Activated naive CD4-positive, alpha-beta T cell treated with anti-CD3 and anti-CD28 coated beads, Interleukin-2, amount 50 U/mL, for 72 hours (primary cell): Measurements from ENCODE around the gene PCTP. TPM values are rescaled to one million over a fixed set of nuclear protein-coding genes. Genes with fewer than 3 reads are reported as not detected.

ENCODE experiments used
- ATAC-seq, 2 donors: fragments of 150-1000 bp; cut with Tn5 transposase; 2 replicates each; pipeline ENCODE4 v1.10.0; 2021; ENCODE audit warnings: mild to moderate bottlenecking in 2 of 2, moderate library complexity in 2 of 2
- DNase-seq, 2 donors: peaks; one replicate each; pipeline ENCODE4 v3.0.0; 2021 to 2022; ENCODE audit warnings: low spot score in 2 of 2
- H3K27ac Mint-ChIP-seq, 2 donors: one replicate each; pipeline ENCODE4 v1.8.0; 2022; ENCODE audit warnings: mild to moderate bottlenecking in 2 of 2, mixed read lengths in 2 of 2
- H3K36me3 Mint-ChIP-seq, 2 donors: one replicate each; pipeline ENCODE4 v1.8.0; 2022; ENCODE audit warnings: mixed read lengths in 2 of 2
- H3K9me3 Mint-ChIP-seq, 2 donors: one replicate each; pipeline ENCODE4 v1.8.0; 2022; ENCODE audit warnings: mixed read lengths in 2 of 2
- total RNA-seq, 2 donors: library from RNA; stranded (reverse); gene quantifications; one replicate each; pipeline ENCODE4 v1.2.3, GENCODE V29; 2022

Gene PCTP
- total RNA-seq, 2 donors from 2014 or later: 11.0 to 11.5 TPM

GRCh38 chr17:55722016-55722736 is 28.7 kb upstream of the PCTP start:
- Mint-ChIP-seq H3K9me3 (no peaks in the 10 kb centered on the region), H3K36me3 (no peaks in the 10 kb centered on the region), H3K27ac (no peak overlapping the region)
- DNase-seq: no peak
- ATAC-seq: no peak

DNA sequence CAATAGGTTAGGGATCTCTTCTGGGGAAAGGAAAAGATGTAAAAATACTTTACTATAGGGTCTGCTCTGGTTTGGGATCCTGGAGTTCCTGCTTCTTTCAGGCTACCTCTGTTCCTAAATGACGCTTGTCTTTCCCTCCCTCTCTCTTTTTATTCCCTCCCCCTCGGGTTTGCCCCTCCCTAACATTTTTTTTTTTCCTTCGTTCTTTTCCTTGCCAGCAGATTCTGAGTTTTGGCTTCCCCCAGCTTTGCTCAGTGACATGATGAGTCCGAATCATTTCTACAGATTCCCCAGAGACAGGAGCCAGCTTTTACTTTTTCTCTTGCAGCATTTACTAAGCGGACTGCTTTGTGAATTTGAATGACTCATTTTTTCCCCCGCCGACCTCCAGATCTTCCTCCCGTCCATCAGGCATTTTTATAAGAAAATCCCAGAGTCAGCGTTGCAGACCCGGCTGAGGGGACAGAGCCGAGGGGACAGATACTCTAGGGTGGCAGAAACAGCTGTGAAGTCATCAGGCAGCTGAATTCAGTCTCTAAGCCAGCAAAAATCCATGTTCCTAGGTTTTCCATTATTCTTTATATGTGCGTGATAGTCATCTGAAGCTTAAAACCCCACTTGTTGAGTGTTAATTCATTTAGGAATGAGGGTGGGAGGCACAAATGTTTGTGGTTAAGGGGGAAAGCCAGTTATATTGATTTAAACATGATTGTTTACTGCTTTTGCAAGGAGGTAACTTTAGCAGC is 27.9 kb upstream of the PCTP start, which contains the start of gene TMEM100:
Gene TMEM100 (minus strand): TSS at position 123 of the 746 bp plus-strand sequence. CDS start 1,794 bp downstream, outside the sequence.
- no peak for DNase-seq
- H3K36me3 Mint-ChIP-seq: no peaks in the 10 kb centered on the region
- H3K27ac Mint-ChIP-seq: no peak within 1 kb of the TSS
- no peaks in the 10 kb centered on the region for H3K9me3 Mint-ChIP-seq
- ATAC-seq: no peak

DNA sequence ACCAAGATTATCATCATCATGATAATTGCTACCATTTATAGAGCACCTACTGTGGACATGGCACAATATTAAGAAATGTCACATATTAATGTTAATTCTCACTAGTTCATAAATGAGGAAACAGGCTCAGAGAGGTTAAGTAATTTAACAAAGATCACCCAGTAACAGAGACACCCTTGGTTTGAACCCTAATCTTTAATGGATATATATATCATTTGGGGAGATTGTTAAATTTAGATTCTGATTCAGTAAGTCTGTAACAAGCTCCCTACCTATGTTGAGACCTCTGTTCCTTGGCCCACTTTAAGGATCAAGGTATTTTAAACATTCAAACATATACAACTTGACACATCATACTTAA is 27.4 kb upstream of the PCTP start:
- no peak for ATAC-seq
- DNase-seq: no peak
- Mint-ChIP-seq H3K27ac (no peak overlapping the region), H3K9me3 (no peaks in the 10 kb centered on the region), H3K36me3 (no peaks in the 10 kb centered on the region)

DNA sequence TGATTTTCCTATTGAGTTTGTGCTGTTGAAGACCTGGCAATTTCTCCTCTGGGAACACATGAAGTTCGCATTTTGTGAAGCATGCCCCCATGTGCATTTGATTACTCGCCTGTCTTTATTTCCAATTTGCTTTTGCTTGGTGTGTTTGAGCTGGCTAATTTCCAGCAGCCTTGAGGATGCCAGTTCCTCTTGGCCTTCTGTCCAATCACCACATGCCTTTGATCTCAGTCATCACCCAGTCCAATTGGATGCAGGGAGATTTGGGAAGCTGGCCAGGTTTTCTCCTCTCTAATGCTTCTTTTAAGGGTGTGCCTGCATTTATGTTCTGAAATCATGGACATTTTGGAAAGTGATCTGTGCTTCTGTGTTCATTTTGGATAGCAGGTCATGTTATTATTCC is 24.4 kb upstream of the PCTP start:
- DNase-seq: no peak
- H3K9me3 Mint-ChIP-seq: no peaks in the 10 kb centered on the region
- ATAC-seq: no peak
- no peak overlapping the region for H3K27ac Mint-ChIP-seq
- H3K36me3 Mint-ChIP-seq: no peaks in the 10 kb centered on the region

- Mint-ChIP-seq H3K27ac (no peak overlapping the region), H3K36me3 (no peaks in the 10 kb centered on the region), H3K9me3 (no peaks in the 10 kb centered on the region)
- no peak for ATAC-seq
- DNase-seq: no peak
These were observed 23.6 kb upstream of the PCTP start for GRCh38 chr17:55727275-55727674.

DNA sequence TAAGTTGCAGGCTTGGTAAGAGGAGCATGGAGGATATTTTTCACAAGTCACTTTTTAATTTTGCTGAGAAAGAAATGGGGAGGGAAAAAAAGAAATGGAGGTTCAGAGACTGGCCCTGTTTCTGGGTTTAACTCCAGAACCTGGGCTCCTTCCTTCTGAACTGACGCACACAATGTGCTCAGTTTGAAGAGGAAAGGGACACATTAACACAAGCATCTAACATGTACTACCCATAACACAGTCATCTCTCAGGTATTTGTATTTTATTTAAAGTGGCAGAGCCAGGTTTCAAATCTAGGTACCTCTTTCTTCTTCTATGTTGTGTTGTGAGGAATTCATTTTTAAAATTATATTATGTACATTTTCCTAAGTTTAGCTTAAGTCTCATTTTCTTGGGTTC is 22.9 kb upstream of the PCTP start:
- H3K27ac Mint-ChIP-seq: no peak overlapping the region
- no peaks in the 10 kb centered on the region for H3K36me3 Mint-ChIP-seq
- H3K9me3 Mint-ChIP-seq: no peaks in the 10 kb centered on the region
- DNase-seq (no peak), ATAC-seq (no peak)

DNA sequence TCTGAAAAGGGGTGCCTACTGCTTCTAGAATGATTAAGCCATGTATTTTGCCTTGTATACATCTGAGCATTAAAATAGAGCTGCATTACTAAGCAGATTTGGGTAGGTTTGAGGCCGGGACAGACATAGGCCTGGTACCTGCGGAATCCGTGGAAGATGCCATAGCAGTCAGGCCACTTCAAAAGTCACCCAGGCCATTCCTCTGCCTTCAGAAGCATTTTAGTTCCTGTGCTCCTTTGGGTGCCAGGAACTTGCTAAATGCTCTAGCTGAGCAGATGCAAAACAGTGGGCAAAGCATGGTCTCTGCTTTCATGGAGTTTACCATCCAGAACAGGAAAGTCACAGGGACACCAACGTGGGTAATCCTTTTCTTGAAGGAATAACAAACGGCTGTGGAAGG is 22.5 kb upstream of the PCTP start:
- no peaks in the 10 kb centered on the region for H3K9me3 Mint-ChIP-seq
- ATAC-seq: no peak
- DNase-seq: no peak
- H3K36me3 Mint-ChIP-seq: no peaks in the 10 kb centered on the region
- no peak overlapping the region for H3K27ac Mint-ChIP-seq

DNA sequence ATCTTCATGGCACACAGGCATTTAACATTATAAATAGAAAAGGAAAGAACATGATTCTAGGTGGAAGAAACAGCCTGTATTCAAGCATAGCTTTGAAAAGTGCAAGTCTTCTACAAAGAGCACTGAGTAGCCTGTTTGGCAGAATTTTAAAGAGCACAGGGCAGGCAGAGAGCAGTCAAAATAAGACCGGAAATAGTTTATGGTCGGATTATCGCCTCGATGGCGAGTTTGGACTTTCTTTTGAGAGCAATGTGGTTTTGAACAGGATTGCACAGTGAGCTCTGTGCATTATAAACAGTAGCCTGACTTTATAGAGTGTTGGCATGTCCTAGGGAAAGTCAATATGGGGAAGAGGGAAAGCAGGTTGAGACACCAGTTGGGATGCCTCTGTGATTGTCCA is 22.0 kb upstream of the PCTP start:
- Mint-ChIP-seq H3K27ac (no peak overlapping the region), H3K36me3 (no peaks in the 10 kb centered on the region), H3K9me3 (no peaks in the 10 kb centered on the region)
- ATAC-seq (no peak), DNase-seq (no peak)

- Mint-ChIP-seq H3K27ac (no peak overlapping the region), H3K36me3 (no peaks in the 10 kb centered on the region), H3K9me3 (no peaks in the 10 kb centered on the region)
- ATAC-seq (no peak), DNase-seq (no peak)
These were observed 21.4 kb upstream of the PCTP start for GRCh38 chr17:55729484-55729883.

- H3K36me3 Mint-ChIP-seq: no peaks in the 10 kb centered on the region
- DNase-seq: no peak
- no peak for ATAC-seq
- H3K27ac Mint-ChIP-seq: no peak overlapping the region
- no peaks in the 10 kb centered on the region for H3K9me3 Mint-ChIP-seq
These were observed 20.5 kb upstream of the PCTP start for GRCh38 chr17:55730380-55730779.

DNA sequence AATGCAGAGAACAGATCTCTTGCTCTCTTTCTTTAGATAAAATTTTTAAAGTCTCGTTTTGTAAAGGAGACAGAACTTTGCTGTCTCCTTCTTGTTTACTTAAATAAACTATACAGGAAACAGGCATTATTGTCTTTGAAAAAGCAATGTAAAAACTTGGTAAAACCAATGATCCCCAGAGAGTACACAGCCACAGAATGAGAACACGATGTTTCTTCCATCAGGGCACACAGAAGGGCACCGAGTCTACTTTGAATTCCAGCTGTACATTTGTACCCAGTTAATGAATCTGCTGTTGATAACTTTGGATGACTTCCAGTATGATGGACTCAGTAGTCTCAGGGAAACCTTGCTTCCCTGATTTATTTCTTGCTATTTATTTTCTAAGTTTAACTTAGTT is 20.0 kb upstream of the PCTP start:
- ATAC-seq (no peak), DNase-seq (no peak)
- no peaks in the 10 kb centered on the region for H3K9me3 Mint-ChIP-seq
- H3K27ac Mint-ChIP-seq: no peak overlapping the region
- H3K36me3 Mint-ChIP-seq: no peaks in the 10 kb centered on the region

- no peaks in the 10 kb centered on the region for H3K36me3 Mint-ChIP-seq
- H3K9me3 Mint-ChIP-seq: no peaks in the 10 kb centered on the region
- no peak overlapping the region for H3K27ac Mint-ChIP-seq
- DNase-seq (no peak), ATAC-seq (no peak)
These were observed 19.1 kb upstream of the PCTP start for GRCh38 chr17:55731586-55732250.

DNA sequence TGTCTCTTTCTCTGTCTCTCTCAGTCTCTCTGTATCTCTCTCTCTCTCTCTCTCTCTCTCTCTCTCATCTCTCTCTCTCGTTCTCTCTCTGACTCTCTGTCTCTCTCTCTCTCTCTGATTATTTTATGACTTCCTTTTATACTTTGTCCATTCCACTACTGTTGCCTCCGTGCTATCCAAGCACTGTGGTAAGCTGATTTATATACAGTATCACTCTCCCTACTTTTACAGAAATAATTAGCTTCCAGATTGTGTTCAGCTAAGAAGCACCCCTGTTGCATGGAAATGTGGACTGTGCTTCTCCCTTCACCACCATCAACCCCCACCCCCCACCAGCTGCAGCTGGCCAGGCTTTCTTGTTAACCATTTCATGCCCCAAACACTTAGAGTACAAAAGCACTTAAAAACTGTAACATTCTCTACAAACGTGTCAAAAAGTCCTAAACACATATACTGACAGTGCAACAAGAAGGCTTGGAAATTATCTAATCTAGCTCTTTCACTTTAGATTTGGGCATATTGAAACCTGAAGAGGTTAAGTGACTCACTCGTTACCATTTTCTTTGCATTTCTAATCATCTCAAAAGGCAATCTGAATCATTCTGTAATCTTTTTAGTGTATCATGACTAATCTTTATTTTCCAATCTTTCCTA is 16.6 kb upstream of the PCTP start:
- no peaks in the 10 kb centered on the region for H3K36me3 Mint-ChIP-seq
- DNase-seq (peak in 1 of 2 donors; percentile 7), ATAC-seq (peak; percentile 89 to 96)
- H3K27ac Mint-ChIP-seq: peak overlapping the region; percentile 31 to 96
- no peaks in the 10 kb centered on the region for H3K9me3 Mint-ChIP-seq

- DNase-seq (peak in 1 of 2 donors; percentile 52), ATAC-seq (peak in 1 of 2 donors; percentile 37)
- Mint-ChIP-seq H3K27ac (no peak overlapping the region), H3K9me3 (no peaks in the 10 kb centered on the region), H3K36me3 (no peaks in the 10 kb centered on the region)
These were observed 15.0 kb upstream of the PCTP start for GRCh38 chr17:55735731-55736405.

- DNase-seq (no peak), ATAC-seq (no peak)
- Mint-ChIP-seq H3K9me3 (no peaks in the 10 kb centered on the region), H3K36me3 (no peaks in the 10 kb centered on the region), H3K27ac (no peak overlapping the region)
These were observed 12.8 kb upstream of the PCTP start for GRCh38 chr17:55737976-55738501.

DNA sequence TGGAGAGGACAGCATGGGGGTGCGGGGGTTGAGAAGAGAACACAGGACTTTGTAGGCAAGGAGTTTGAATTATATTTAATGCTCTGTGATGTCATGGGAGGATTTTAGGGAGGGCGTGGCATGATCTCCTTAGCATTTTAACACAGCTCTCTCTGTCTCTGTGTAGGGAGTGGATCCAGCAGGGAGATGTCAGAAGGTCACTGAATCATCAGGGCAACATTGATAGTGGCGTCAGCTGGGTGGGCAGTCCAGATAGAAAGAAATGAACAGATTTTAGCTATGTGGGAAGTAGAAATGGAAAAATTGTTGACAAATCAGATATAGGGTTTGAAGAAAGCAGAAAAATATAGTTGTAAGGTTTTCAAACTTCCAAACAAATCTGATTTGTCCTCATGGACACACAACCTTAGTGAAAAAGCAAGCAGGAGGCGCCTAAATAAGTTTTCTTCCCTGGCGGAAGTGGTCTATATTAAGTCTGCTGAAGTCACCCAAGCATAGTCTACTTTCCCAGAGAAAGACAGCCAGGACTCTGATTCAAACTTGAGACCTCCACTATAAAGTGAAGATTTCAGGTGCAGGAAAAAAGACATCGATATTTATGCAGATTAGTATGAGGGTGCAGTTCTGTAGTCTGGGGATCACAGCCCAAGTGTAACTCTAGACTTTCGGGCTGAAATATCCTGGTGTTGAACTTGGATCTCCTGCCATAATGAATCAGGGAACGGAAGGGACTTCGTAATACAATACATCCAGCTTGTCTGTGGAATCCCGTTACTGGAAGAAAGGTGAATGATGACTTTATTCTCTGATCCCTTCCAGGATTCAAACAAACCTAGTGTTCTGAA is 10.1 kb upstream of the PCTP start:
- no peak for ATAC-seq
- no peak for DNase-seq
- H3K27ac Mint-ChIP-seq: no peak overlapping the region
- H3K36me3 Mint-ChIP-seq: no peaks in the 10 kb centered on the region
- H3K9me3 Mint-ChIP-seq: no peaks in the 10 kb centered on the region
